ENCODE measurements around the gene PDCD2L. TPM values are rescaled to one million over a fixed set of nuclear protein-coding genes. Genes with fewer than 3 reads are reported as not detected.

The PDCD2L gene
- total and polyA plus RNA-seq, 9 of the 15 experiments (the other 6 are each of a cell fraction or from before 2014, with no cell fraction given), result 12.1 to 68.5 (median 56.3) TPM

GRCh38 chr19:34364830-34365462 is 39.3 kb upstream of the PDCD2L start, which contains the start of gene GPI (continued):
- no peak for TF ChIP-seq NR0B1 (IDR thresholded peaks at IDR 0.05; ENCODE audit: partially characterized antibody)
- TF ChIP-seq ZNF41 (CRISPR knock-in tag; conservative IDR thresholded peaks at IDR 0.05), result no peak
- TF ChIP-seq ZNF740 (CRISPR knock-in tag; IDR thresholded peaks at IDR 0.05), result peak; percentile 23; the same call in 1 of the 2 replicates
- TF ChIP-seq ZNF740 (tag; IDR thresholded peaks at IDR 0.05), result no peak
- TF ChIP-seq FOXP4 (CRISPR knock-in tag; IDR thresholded peaks at IDR 0.05; ENCODE audit: borderline replicate concordance), result no peak
- TF ChIP-seq MYC (IDR thresholded peaks at IDR 0.05; ENCODE audit: low read depth, low read length), result peak; percentile 46; the same call in 1 of the 2 replicates
- no peak for TF ChIP-seq MYC (CRISPR knock-in tag; IDR thresholded peaks at IDR 0.05; ENCODE audit: borderline replicate concordance, low read depth)
- peak; percentile 28; the same call in 1 of the 2 replicates for TF ChIP-seq ZNF511 (CRISPR knock-in tag; IDR thresholded peaks at IDR 0.05)
- TF ChIP-seq L3MBTL2 (IDR thresholded peaks at IDR 0.05), result peak; percentile 31; the same call in 1 of the 2 replicates
- TF ChIP-seq ZFPM2 (CRISPR knock-in tag; IDR thresholded peaks at IDR 0.05), result no peak
- TF ChIP-seq TRIM24 (IDR thresholded peaks at IDR 0.05), result no peak
- TF ChIP-seq PHF20 (IDR thresholded peaks at IDR 0.05; ENCODE audit: partially characterized antibody), result no peak
- TF ChIP-seq MITF (IDR thresholded peaks at IDR 0.05), result no peak
- TF ChIP-seq MYNN (IDR thresholded peaks at IDR 0.05), result 0 out of 2 replicates have a peak, but pooled peaks have one; percentile 23
- no peak for TF ChIP-seq MYNN (CRISPR knock-in tag; IDR thresholded peaks at IDR 0.05)
- TF ChIP-seq ZNF699 (CRISPR knock-in tag; IDR thresholded peaks at IDR 0.05; ENCODE audit: insufficient replicate concordance), result no peak
- peak; percentile 37; the same call in 1 of the 2 replicates for TF ChIP-seq ZBTB7A (IDR thresholded peaks at IDR 0.05; ENCODE audit: borderline replicate concordance, control insufficient read depth, low read depth, low read length)
- TF ChIP-seq TBP (optimal IDR thresholded peaks at IDR 0.05; ENCODE audit: low read depth, low read length), result peak; percentile 75
- TF ChIP-seq RBM25 (IDR thresholded peaks at IDR 0.05; ENCODE audit: low read depth, low read length, severe bottlenecking), result no peak
- TF ChIP-seq FIP1L1 (IDR thresholded peaks at IDR 0.05; ENCODE audit: low read depth, low read length, poor library complexity, severe bottlenecking), result peak; percentile 18
- TF ChIP-seq RB1 (IDR thresholded peaks at IDR 0.05; ENCODE audit: low read depth), result peak; percentile 59
- TF ChIP-seq RBFOX2 (IDR thresholded peaks at IDR 0.05; ENCODE audit: low read depth, low read length), result peak; percentile 84
- TF ChIP-seq ZKSCAN3 (CRISPR knock-in tag; IDR thresholded peaks at IDR 0.05), result no peak
- TF ChIP-seq RFX5 (IDR thresholded peaks at IDR 0.05; ENCODE audit: low read depth, low read length), result no peak

Data from K562 (cell line).